PC-3 (cell line): Measurements from ENCODE around the gene GCGR. TPM values are rescaled to one million over a fixed set of nuclear protein-coding genes. Genes with fewer than 3 reads are reported as not detected.

Experiments used
- ATAC-seq: fragments of 200-7000 bp; cut with Tn5 transposase; 2 replicates; pipeline ENCODE4 v1.9.1; 2020; ENCODE audit warnings: mild to moderate bottlenecking, moderate library complexity
- BruUV-seq: library from RNA; stranded (reverse); fragments of 400-500 nt; replicated peaks from 2 replicates; lab custom pipeline; 2021; lab: Mats Ljungman, UMichigan
- CTCF ChIA-PET: fragments of 300-600 bp; sonication (Branson Sonifier 250); formaldehyde crosslinking; loops from one replicate; lab custom pipeline; 2022; ENCODE audit warnings: antibody characterized with exemption; lab: Charles Lee
- POLR2A ChIA-PET: fragments of 300-600 bp; sonication (Branson Sonifier 250); formaldehyde crosslinking; loops from one replicate; lab custom pipeline; 2022; ENCODE audit warnings: antibody characterized with exemption; ENCODE audit not compliant: unreplicated experiment; lab: Charles Lee
- DNase-seq: peaks from one replicate; pipeline ENCODE4 v3.0.0-alpha.2; 2015
- H2AFZ ChIP-seq: fragments of 300-600 bp; sonication (generic); 2 replicates; pipeline ENCODE4 v1.6.0; 2016; ENCODE audit warnings: antibody characterized with exemption, low read length
- H3F3A ChIP-seq: fragments of 300-600 bp; sonication (generic); one replicate; pipeline ENCODE4 v1.6.0; 2017; ENCODE audit warnings: antibody characterized with exemption, low read length, control low read depth, mild to moderate bottlenecking; ENCODE audit not compliant: unreplicated experiment
- H3K27ac ChIP-seq: fragments of 300-600 bp; sonication (generic); 2 replicates; pipeline ENCODE4 v1.5.1; 2016; ENCODE audit warnings: mild to moderate bottlenecking, low read length
- H3K27me3 ChIP-seq: fragments of 300-600 bp; sonication (generic); 2 replicates; pipeline ENCODE4 v1.6.1; 2016; ENCODE audit warnings: low read length, mixed read lengths
- H3K36me3 ChIP-seq: fragments of 300-600 bp; sonication (generic); 2 replicates; pipeline ENCODE4 v1.6.1; 2016; ENCODE audit warnings: low read depth, mixed run types, low read length, mixed read lengths
- H3K4me1 ChIP-seq: fragments of 300-600 bp; sonication (generic); 2 replicates; pipeline ENCODE4 v1.5.1; 2016; ENCODE audit warnings: low read length; ENCODE audit not compliant: insufficient read depth
- H3K4me2 ChIP-seq: fragments of 300-600 bp; sonication (generic); 2 replicates; pipeline ENCODE4 v1.6.0; 2016; ENCODE audit warnings: low read length
- H3K4me3 ChIP-seq: fragments of 300-600 bp; sonication (generic); 2 replicates; pipeline ENCODE4 v1.5.1; 2016; ENCODE audit warnings: mild to moderate bottlenecking, low read length, mixed read lengths
- H3K79me2 ChIP-seq: fragments of 300-600 bp; sonication (generic); 2 replicates; pipeline ENCODE4 v1.6.1; 2017; ENCODE audit warnings: low read length, mixed read lengths
- H3K9ac ChIP-seq: fragments of 300-600 bp; sonication (generic); 2 replicates; pipeline ENCODE4 v1.6.0; 2016; ENCODE audit warnings: mild to moderate bottlenecking, low read length
- H3K9me2 ChIP-seq: fragments of 300-600 bp; sonication (generic); replicated peaks from 2 replicates; pipeline ENCODE4 v1.6.1; 2016; ENCODE audit warnings: mixed run types, low read length, mixed read lengths
- H3K9me3 ChIP-seq: fragments of 300-600 bp; sonication (generic); 2 replicates; pipeline ENCODE4 v1.6.1; 2016; ENCODE audit warnings: low read length, mixed read lengths
- H4K20me1 ChIP-seq: fragments of 300-600 bp; sonication (generic); 2 replicates; pipeline ENCODE4 v1.6.1; 2016; ENCODE audit warnings: low read length, mixed read lengths
- EZH2 ChIP-seq: fragments of 300-600 bp; sonication (generic); IDR thresholded peaks from one replicate; pipeline ENCODE4 v1.6.1; 2017; ENCODE audit warnings: antibody characterized with exemption, mild to moderate bottlenecking, low read length; ENCODE audit not compliant: unreplicated experiment
- EZH2phosphoT487 ChIP-seq: fragments of 300-600 bp; sonication (generic); IDR thresholded peaks from 2 replicates; pipeline ENCODE4 v1.6.1; 2018; ENCODE audit warnings: mild to moderate bottlenecking, antibody characterized with exemption, low read length, borderline replicate concordance
- intact Hi-C: fragments of 100-400 bp; cut with micrococcal nuclease; formaldehyde crosslinking; loops from 2 replicates; pipeline ENCODE4 v1.9.0; 2023
- total RNA-seq: library from RNA; depleted of rRNA; stranded (reverse); fragments of >200 nt; gene quantifications from 2 replicates; pipeline ENCODE4 v1.2.3, GENCODE V29; 2014
- TF ChIP-seq, protein P1 (sequence below): fragments of 300-600 bp; sonication (generic); conservative IDR thresholded peaks from 2 replicates; pipeline ENCODE4 v1.5.1; 2017; ENCODE audit warnings: antibody characterized with exemption, low read depth, mild to moderate bottlenecking, low read length

GCGR gene
- total RNA-seq, 1 experiment from 2014 or later, result 0.11 TPM

DNA sequence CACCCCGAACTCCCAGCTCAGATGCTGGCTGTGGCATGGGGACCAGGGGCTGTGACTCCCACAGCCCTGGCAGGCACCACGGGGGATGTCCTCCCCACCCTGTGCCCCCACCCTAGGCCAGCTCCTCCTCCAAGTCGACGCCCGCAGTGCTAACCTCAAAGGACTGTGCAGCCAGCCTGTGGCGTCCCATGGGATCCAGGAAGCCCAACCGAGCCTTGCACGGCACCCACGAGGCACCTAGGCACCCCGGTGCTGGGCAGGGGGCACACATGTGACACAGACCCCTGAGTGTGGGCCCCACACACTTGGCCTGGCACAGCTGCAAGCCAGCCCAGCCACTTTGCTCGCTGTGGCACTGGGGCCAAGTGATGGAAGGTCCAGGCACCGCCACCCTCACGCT lies 3.9 kb downstream of the GCGR start:
- Histone ChIP-seq H3K79me2 (no peaks in the 10 kb centered on the region), H3K9me2 (no peaks in the 10 kb centered on the region), H3K4me1 (no peaks in the 10 kb centered on the region), H3K9ac (no peak overlapping the region), H4K20me1 (no peaks in the 10 kb centered on the region), H3K36me3 (no peaks in the 10 kb centered on the region), H3K27me3 (peaks cover 54% of the 10 kb centered on the region), H3F3A (no peaks in the 10 kb centered on the region), H3K9me3 (no peaks in the 10 kb centered on the region), H3K27ac (no peak overlapping the region), H3K4me2 (no peak overlapping the region), H2AFZ (no peak overlapping the region), H3K4me3 (no peak overlapping the region)
- POLR2A ChIA-PET, result no interaction called here
- CTCF ChIA-PET, result no interaction called here
- TF ChIP-seq, protein P1, sequence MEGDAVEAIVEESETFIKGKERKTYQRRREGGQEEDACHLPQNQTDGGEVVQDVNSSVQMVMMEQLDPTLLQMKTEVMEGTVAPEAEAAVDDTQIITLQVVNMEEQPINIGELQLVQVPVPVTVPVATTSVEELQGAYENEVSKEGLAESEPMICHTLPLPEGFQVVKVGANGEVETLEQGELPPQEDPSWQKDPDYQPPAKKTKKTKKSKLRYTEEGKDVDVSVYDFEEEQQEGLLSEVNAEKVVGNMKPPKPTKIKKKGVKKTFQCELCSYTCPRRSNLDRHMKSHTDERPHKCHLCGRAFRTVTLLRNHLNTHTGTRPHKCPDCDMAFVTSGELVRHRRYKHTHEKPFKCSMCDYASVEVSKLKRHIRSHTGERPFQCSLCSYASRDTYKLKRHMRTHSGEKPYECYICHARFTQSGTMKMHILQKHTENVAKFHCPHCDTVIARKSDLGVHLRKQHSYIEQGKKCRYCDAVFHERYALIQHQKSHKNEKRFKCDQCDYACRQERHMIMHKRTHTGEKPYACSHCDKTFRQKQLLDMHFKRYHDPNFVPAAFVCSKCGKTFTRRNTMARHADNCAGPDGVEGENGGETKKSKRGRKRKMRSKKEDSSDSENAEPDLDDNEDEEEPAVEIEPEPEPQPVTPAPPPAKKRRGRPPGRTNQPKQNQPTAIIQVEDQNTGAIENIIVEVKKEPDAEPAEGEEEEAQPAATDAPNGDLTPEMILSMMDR, result no peak
- TF ChIP-seq EZH2phosphoT487, result no peak
- no peak for TF ChIP-seq EZH2
- BruUV-seq, result no TSS peak
- DNase-seq, result no peak
- intact Hi-C loops, result no loop called here
- no peak for ATAC-seq

DNA sequence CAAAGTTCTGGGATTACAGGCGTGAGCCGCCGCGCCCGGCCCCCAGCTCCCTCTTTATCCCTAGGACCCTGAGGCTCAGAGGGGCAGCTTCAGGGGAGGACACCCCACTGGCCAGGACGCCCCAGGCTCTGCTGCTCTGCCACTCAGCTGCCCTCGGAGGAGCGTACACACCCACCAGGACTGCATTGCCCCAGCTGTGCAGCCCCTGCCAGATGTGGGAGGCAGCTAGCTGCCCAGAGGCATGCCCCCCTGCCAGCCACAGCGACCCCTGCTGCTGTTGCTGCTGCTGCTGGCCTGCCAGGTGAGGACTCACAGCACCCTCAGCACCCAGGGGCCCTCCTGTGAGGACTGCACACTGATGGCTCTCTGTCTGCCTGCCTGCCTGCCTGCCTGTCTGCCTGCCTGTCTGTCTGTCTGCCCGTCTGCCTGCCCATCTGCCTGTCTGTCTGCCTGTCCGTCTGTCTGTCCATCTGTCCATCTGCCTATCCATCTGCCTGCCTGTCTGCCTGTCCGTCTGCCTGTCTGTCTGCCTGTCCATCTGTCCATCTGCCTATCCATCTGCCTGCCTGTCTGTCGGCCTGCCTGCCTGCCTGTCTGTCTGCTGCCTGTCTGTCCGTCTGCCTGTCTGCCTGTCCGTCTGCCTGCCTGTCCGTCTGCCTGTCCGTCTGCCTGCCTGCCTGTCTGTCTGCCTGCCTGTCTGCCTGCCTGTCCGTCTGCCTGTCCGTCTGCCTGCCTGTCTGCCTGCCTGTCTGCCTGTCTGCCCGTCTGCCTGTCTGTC lies 5.0 kb downstream of the GCGR start:
- Histone ChIP-seq H3K4me1 (no peaks in the 10 kb centered on the region), H4K20me1 (no peaks in the 10 kb centered on the region), H3K79me2 (no peaks in the 10 kb centered on the region), H3K9me2 (no peaks in the 10 kb centered on the region), H3K36me3 (no peaks in the 10 kb centered on the region), H3K9me3 (no peaks in the 10 kb centered on the region), H3K4me2 (no peak overlapping the region), H3K27me3 (peaks cover 45% of the 10 kb centered on the region), H3K9ac (no peak overlapping the region), H3K4me3 (no peak overlapping the region), H3K27ac (no peak overlapping the region), H2AFZ (no peak overlapping the region), H3F3A (no peaks in the 10 kb centered on the region)
- intact Hi-C loops, result no loop called here
- TF ChIP-seq, protein P1, result peak; percentile 41; the same call in 1 of the 2 replicates
- TF ChIP-seq EZH2phosphoT487 (no peak), EZH2 (no peak)
- DNase-seq (no peak), ATAC-seq (peak; percentile 31)
- ChIA-PET POLR2A (no interaction called here), CTCF (no interaction called here)
- BruUV-seq, result no TSS peak

DNA sequence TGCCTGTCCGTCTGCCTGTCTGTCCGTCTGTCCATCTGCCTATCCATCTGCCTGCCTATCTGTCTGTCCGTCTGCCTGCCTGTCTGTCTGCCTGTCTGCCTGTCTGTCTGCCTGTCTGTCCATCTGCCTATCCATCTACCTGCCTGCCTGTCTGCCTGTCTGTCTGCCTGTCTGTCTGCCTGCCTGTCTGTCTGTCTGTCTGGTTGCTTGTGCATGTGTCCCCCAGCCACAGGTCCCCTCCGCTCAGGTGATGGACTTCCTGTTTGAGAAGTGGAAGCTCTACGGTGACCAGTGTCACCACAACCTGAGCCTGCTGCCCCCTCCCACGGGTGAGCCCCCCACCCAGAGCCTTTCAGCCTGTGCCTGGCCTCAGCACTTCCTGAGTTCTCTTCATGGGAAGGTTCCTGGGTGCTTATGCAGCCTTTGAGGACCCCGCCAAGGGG lies 5.6 kb downstream of the GCGR start:
- Histone ChIP-seq H3K27me3 (peaks cover 42% of the 10 kb centered on the region), H3K79me2 (no peaks in the 10 kb centered on the region), H4K20me1 (no peaks in the 10 kb centered on the region), H2AFZ (no peak overlapping the region), H3K27ac (no peak overlapping the region), H3K4me1 (no peaks in the 10 kb centered on the region), H3K9me3 (no peaks in the 10 kb centered on the region), H3K4me3 (no peak overlapping the region), H3K9me2 (no peaks in the 10 kb centered on the region), H3K4me2 (no peak overlapping the region), H3K9ac (no peak overlapping the region), H3F3A (no peaks in the 10 kb centered on the region), H3K36me3 (no peaks in the 10 kb centered on the region)
- intact Hi-C loops, result no loop called here
- TF ChIP-seq EZH2phosphoT487 (no peak), EZH2 (no peak)
- TF ChIP-seq, protein P1, result no peak
- DNase-seq (no peak), ATAC-seq (no peak)
- no TSS peak for BruUV-seq
- CTCF ChIA-PET, result no interaction called here
- POLR2A ChIA-PET, result no interaction called here
